Transverse colon (tissue), 3 donors: ENCODE data around the gene SVOP.

Experiments
- POLR2A ChIP-seq: fragments of 450-650 bp; IDR thresholded peaks from one replicate; pipeline ENCODE4 v1.6.1; 2016; ENCODE audit warnings: antibody characterized with exemption, mild to moderate bottlenecking, moderate library complexity
- TF ChIP-seq, protein P1 (sequence below), 5 experiments: fragments of 200-600 bp in 3 of 5; fragments of 450-650 bp in 2 of 5; sonication (generic) in 3 of 5; IDR thresholded peaks; 1 replicate in 2 of 5; 2 replicates in 3 of 5; pipeline ENCODE4 v1.5.1; 2016 to 2017; ENCODE audit warnings: antibody characterized with exemption in 5 of 5, inconsistent platforms in 3 of 5, mild to moderate bottlenecking in 2 of 5, moderate library complexity in 1 of 5

DNA sequence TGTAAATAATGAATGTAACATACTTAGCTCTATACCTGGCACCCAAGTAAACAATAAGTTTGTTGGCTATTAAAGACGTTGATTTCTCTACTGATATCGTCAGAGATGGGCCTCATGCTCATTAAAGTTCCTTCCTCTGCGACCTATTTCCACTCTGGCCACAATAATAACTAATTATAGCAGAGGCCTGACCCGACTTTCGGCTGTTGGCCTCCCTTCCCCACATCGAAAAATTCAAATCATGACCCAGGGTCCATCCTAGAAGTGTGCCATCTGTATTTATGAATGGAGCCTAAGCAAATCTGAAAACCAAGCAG lies 31.2 kb upstream of the SVOP start:
- TF ChIP-seq, protein P1, sequence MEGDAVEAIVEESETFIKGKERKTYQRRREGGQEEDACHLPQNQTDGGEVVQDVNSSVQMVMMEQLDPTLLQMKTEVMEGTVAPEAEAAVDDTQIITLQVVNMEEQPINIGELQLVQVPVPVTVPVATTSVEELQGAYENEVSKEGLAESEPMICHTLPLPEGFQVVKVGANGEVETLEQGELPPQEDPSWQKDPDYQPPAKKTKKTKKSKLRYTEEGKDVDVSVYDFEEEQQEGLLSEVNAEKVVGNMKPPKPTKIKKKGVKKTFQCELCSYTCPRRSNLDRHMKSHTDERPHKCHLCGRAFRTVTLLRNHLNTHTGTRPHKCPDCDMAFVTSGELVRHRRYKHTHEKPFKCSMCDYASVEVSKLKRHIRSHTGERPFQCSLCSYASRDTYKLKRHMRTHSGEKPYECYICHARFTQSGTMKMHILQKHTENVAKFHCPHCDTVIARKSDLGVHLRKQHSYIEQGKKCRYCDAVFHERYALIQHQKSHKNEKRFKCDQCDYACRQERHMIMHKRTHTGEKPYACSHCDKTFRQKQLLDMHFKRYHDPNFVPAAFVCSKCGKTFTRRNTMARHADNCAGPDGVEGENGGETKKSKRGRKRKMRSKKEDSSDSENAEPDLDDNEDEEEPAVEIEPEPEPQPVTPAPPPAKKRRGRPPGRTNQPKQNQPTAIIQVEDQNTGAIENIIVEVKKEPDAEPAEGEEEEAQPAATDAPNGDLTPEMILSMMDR (IDR thresholded peaks at IDR 0.05): no peak
- TF ChIP-seq POLR2A: no peak
